H9 (cell line): ENCODE results near the gene TMEM178B. TPM values are rescaled to one million over a fixed set of nuclear protein-coding genes. Genes with fewer than 3 reads are reported as not detected.

Source experiments
- DNase-seq: peaks from one replicate; pipeline ENCODE4 v3.0.0-alpha.2; 2017
- H2AFZ ChIP-seq: one replicate; pipeline ENCODE4 v1.6.1; 2013; ENCODE audit warnings: mild to moderate bottlenecking, low read length, control low read depth, moderate library complexity
- H2AK5ac ChIP-seq: 2 replicates; pipeline ENCODE4 v1.6.1; 2013; ENCODE audit warnings: low read length, control low read depth, mixed read lengths; ENCODE audit not compliant: insufficient read length
- H2BK120ac ChIP-seq: one replicate; pipeline ENCODE4 v1.6.1; 2013; ENCODE audit warnings: low read depth, mild to moderate bottlenecking, low read length, control low read depth, inconsistent platforms; ENCODE audit not compliant: poor library complexity, severe bottlenecking
- H2BK12ac ChIP-seq: 2 replicates; pipeline ENCODE4 v1.6.1; 2013; ENCODE audit warnings: low read length, control low read depth, mixed read lengths, low read depth; ENCODE audit not compliant: insufficient read length
- H2BK15ac ChIP-seq: 2 replicates; pipeline ENCODE4 v1.6.1; 2013; ENCODE audit warnings: low read depth, low read length, control low read depth
- H2BK20ac ChIP-seq: one replicate; pipeline ENCODE4 v1.6.1; 2013; ENCODE audit warnings: low read depth, mild to moderate bottlenecking, low read length, control low read depth, inconsistent platforms; ENCODE audit not compliant: poor library complexity, severe bottlenecking
- H2BK5ac ChIP-seq: 2 replicates; pipeline ENCODE4 v1.6.1; 2013; ENCODE audit warnings: low read length, control low read depth, mixed read lengths; ENCODE audit not compliant: insufficient read length
- H3K14ac ChIP-seq: 2 replicates; pipeline ENCODE4 v1.6.1; 2013; ENCODE audit warnings: low read length, control low read depth; ENCODE audit not compliant: insufficient read depth
- H3K18ac ChIP-seq: 2 replicates; pipeline ENCODE4 v1.6.1; 2013; ENCODE audit warnings: low read depth, mild to moderate bottlenecking, mixed read lengths, low read length, control low read depth; ENCODE audit not compliant: insufficient read length
- H3K23ac ChIP-seq: 2 replicates; pipeline ENCODE4 v1.6.1; 2013; ENCODE audit warnings: low read length, control low read depth, mixed read lengths, low read depth; ENCODE audit not compliant: insufficient read length
- H3K23me2 ChIP-seq: 2 replicates; pipeline ENCODE4 v1.6.1; 2013; ENCODE audit warnings: low read depth, mild to moderate bottlenecking, mixed read lengths, low read length, control low read depth; ENCODE audit not compliant: insufficient read length, poor library complexity, severe bottlenecking
- H3K27ac ChIP-seq: 2 replicates; pipeline ENCODE4 v1.5.1; 2013; ENCODE audit warnings: low read length, control low read depth, mixed read lengths, low read depth; ENCODE audit not compliant: insufficient read length
- H3K27me3 ChIP-seq: 2 replicates; pipeline ENCODE4 v1.6.1; 2013; ENCODE audit warnings: low read length, control low read depth, inconsistent platforms; ENCODE audit not compliant: insufficient read depth
- H3K4ac ChIP-seq: 2 replicates; pipeline ENCODE4 v1.6.1; 2013; ENCODE audit warnings: low read depth, mild to moderate bottlenecking, control low read depth, inconsistent platforms, low read length, moderate library complexity
- H3K4me1 ChIP-seq: 2 replicates; pipeline ENCODE4 v1.6.1; 2013; ENCODE audit warnings: low read length, control low read depth, inconsistent platforms; ENCODE audit not compliant: insufficient read depth
- H3K4me2 ChIP-seq: 2 replicates; pipeline ENCODE4 v1.6.1; 2013; ENCODE audit warnings: low read length, control low read depth, mixed read lengths; ENCODE audit not compliant: insufficient read length, insufficient read depth
- H3K56ac ChIP-seq: 2 replicates; pipeline ENCODE4 v1.6.1; 2013; ENCODE audit warnings: low read depth, mild to moderate bottlenecking, mixed read lengths, low read length, control low read depth; ENCODE audit not compliant: insufficient read length
- H3K79me1 ChIP-seq: 2 replicates; pipeline ENCODE4 v1.6.1; 2013; ENCODE audit warnings: low read depth, mild to moderate bottlenecking, moderate library complexity, low read length, control low read depth, inconsistent platforms; ENCODE audit not compliant: insufficient read depth, poor library complexity, severe bottlenecking
- H3K79me2 ChIP-seq: 2 replicates; pipeline ENCODE4 v1.6.1; 2013; ENCODE audit warnings: low read length, control low read depth, inconsistent platforms; ENCODE audit not compliant: insufficient read depth
- H3K9ac ChIP-seq: 2 replicates; pipeline ENCODE4 v1.6.1; 2013; ENCODE audit warnings: low read length, control low read depth, mixed read lengths; ENCODE audit not compliant: insufficient read length; ENCODE audit errors: extremely low read depth
- H3K9me3 ChIP-seq: one replicate; pipeline ENCODE4 v1.6.1; 2013; ENCODE audit warnings: low read depth, low read length, inconsistent platforms; ENCODE audit not compliant: control insufficient read depth
- H3T11ph ChIP-seq: one replicate; pipeline ENCODE4 v1.6.1; 2013; ENCODE audit warnings: mild to moderate bottlenecking, low read length, control low read depth, inconsistent platforms
- H4K20me1 ChIP-seq: one replicate; pipeline ENCODE4 v1.6.1; 2013; ENCODE audit not compliant: control insufficient read depth, insufficient read length, insufficient read depth
- H4K5ac ChIP-seq: 2 replicates; pipeline ENCODE4 v1.6.1; 2013; ENCODE audit warnings: low read depth, mild to moderate bottlenecking, mixed read lengths, low read length, control low read depth; ENCODE audit not compliant: insufficient read length
- H4K8ac ChIP-seq: replicated peaks from 2 replicates; pipeline ENCODE4 v1.6.1; 2013; ENCODE audit warnings: low read length, control low read depth, mixed read lengths, low read depth; ENCODE audit not compliant: insufficient read length
- H4K91ac ChIP-seq: 2 replicates; pipeline ENCODE4 v1.6.1; 2013; ENCODE audit warnings: low read depth, mild to moderate bottlenecking, moderate library complexity, mixed read lengths, low read length, control low read depth; ENCODE audit not compliant: insufficient read length
- H3K27ac Mint-ChIP-seq, 3 experiments: 2 replicates in 2 of 3; 3 replicates in 1 of 3; pipeline ENCODE4 v1.8.0; 2020 to 2021; ENCODE audit warnings: mixed read lengths in 3 of 3, mild to moderate bottlenecking in 1 of 3, moderate library complexity in 1 of 3
- H3K27me3 Mint-ChIP-seq: 2 replicates; pipeline ENCODE4 v1.8.0; 2021; ENCODE audit warnings: low read depth, mild to moderate bottlenecking, moderate library complexity, mixed read lengths
- H3K36me3 Mint-ChIP-seq, 3 experiments: 2 replicates in 2 of 3; 3 replicates in 1 of 3; pipeline ENCODE4 v1.8.0; 2020 to 2021; ENCODE audit warnings: low read depth in 3 of 3, mixed read lengths in 3 of 3; ENCODE audit not compliant: insufficient read depth in 1 of 3
- H3K4me1 Mint-ChIP-seq, 2 experiments: 2 replicates each; pipeline ENCODE4 v1.8.0; 2020; ENCODE audit warnings: mixed read lengths in 2 of 2
- H3K4me3 Mint-ChIP-seq, 2 experiments: 2 replicates in 1 of 2; 3 replicates in 1 of 2; pipeline ENCODE4 v1.8.0; 2020 to 2021; ENCODE audit warnings: mild to moderate bottlenecking in 2 of 2, mixed read lengths in 2 of 2, moderate library complexity in 1 of 2
- H3K9me3 Mint-ChIP-seq, 2 experiments: 2 replicates in 1 of 2; 3 replicates in 1 of 2; pipeline ENCODE4 v1.8.0; 2020; ENCODE audit warnings: mild to moderate bottlenecking in 2 of 2, mixed read lengths in 2 of 2, moderate library complexity in 1 of 2
- CTCF ChIP-seq: fragments of 200-600 bp; sonication (generic); conservative IDR thresholded peaks from 3 replicates; pipeline ENCODE4 v1.8.0; 2021; ENCODE audit warnings: antibody characterized with exemption, mild to moderate bottlenecking
- WGBS: extraction: QIAGEN DNeasy Blood & Tissue Kit; methylation state at CpG from one replicate; pipeline ENCODE4 v1.1.7; 2013; ENCODE audit warnings: missing lambda C conversion rate, low lambda C conversion rate, mixed read lengths; ENCODE audit not compliant: insufficient read length; ENCODE audit errors: extremely low coverage; 5-methylcytosine and 5-hydroxymethylcytosine counted together
- total RNA-seq: library from RNA; stranded (reverse); gene quantifications from 2 replicates; pipeline ENCODE4 v1.2.1, GENCODE V29; 2021

TMEM178B gene
- total RNA-seq, 1 experiment from 2014 or later = 11.3 TPM

GRCh38 chr7:141400356-141400755, 326.5 kb downstream of the TMEM178B start:
- Histone ChIP-seq H2AFZ (no peak overlapping the region), H2BK15ac (no peak overlapping the region), H3K18ac (no peak overlapping the region), H3K4me2 (no peak overlapping the region), H2BK20ac (no peak overlapping the region), H2BK5ac (no peak overlapping the region), H3K23ac (no peak overlapping the region), H3K27me3 (no peaks in the 10 kb centered on the region), H3K23me2 (no peaks in the 10 kb centered on the region), H3K56ac (no peak overlapping the region), H4K91ac (no peak overlapping the region), H2BK12ac (no peak overlapping the region), H4K20me1 (no peaks in the 10 kb centered on the region), H3K9me3 (no peaks in the 10 kb centered on the region), H3K27ac (no peak overlapping the region), H4K5ac (no peak overlapping the region), H2BK120ac (no peak overlapping the region), H3K4me1 (no peaks in the 10 kb centered on the region), H3K79me2 (no peaks in the 10 kb centered on the region), H3K14ac (no peak overlapping the region), H3K79me1 (no peaks in the 10 kb centered on the region), H3T11ph (no peak overlapping the region), H3K4ac (no peak overlapping the region), H3K9ac (no peak overlapping the region), H4K8ac (no peak overlapping the region), H2AK5ac (no peak overlapping the region)
- Mint-ChIP-seq H3K27me3 (no peaks in the 10 kb centered on the region), H3K27ac (no peak overlapping the region; a peak in 1 of 7 replicates), H3K4me3 (no peak overlapping the region), H3K9me3 (no peaks in the 10 kb centered on the region), H3K36me3 (peaks cover 0 to 4% (median 2%) of the 10 kb centered on the region in 3 experiments; a peak in 3 of 7 replicates), H3K4me1 (peaks cover 11 to 29% of the 10 kb centered on the region in 2 experiments)
- no peak for DNase-seq
- TF ChIP-seq CTCF = no peak
- no CpG with 5 or more reads among the region's 2 CpGs for WGBS
